HG03469 (cell line): ENCODE results near the gene CBARP.
"Not testable (repeated sequence)": the region's sequence is repeated elsewhere in the genome, so short reads cannot be mapped to it uniquely, and the experiment has no call there.

Source experiments
- ATAC-seq: cut with Tn5 transposase; IDR thresholded peaks from one replicate; pipeline ENCODE4 v1.9.1; 2021; ENCODE audit warnings: mild to moderate bottlenecking, moderate library complexity, moderate number of reproducible peaks; ENCODE audit not compliant: unreplicated experiment

CBARP gene

GRCh38 chr19:1252821-1253513 lies 15.2 kb upstream of the CBARP start:
- no peak for ATAC-seq

- no peak for ATAC-seq
Observed at GRCh38 chr19:1252221-1252820, 14.5 kb upstream of the CBARP start.

- ATAC-seq, result no peak
Observed at GRCh38 chr19:1251330-1252220, 13.8 kb upstream of the CBARP start.

- no peak for ATAC-seq
Observed at GRCh38 chr19:1250437-1251260, 12.8 kb upstream of the CBARP start.

GRCh38 chr19:1249990-1250436 lies 12.2 kb upstream of the CBARP start:
- ATAC-seq, result no peak

GRCh38 chr19:1249298-1249989 lies 11.6 kb upstream of the CBARP start:
- peak; percentile 22 for ATAC-seq

GRCh38 chr19:1248786-1249297 lies 11.0 kb upstream of the CBARP start:
- peak; percentile 23 for ATAC-seq

GRCh38 chr19:1248139-1248785 lies 10.5 kb upstream of the CBARP start, which contains the start of gene MIDN:
MIDN (plus strand) TSS chr19:1248583; CDS start chr19:1250297, 1,714 bp downstream.
- peak; percentile 9 for ATAC-seq

GRCh38 chr19:1247748-1248138 lies 9.9 kb upstream of the CBARP start:
- ATAC-seq, result no peak

- ATAC-seq, result not testable (repeated sequence)
Observed at GRCh38 chr19:1246265-1247087, 8.7 kb upstream of the CBARP start.

- no peak for ATAC-seq
Observed at GRCh38 chr19:1245494-1246264, 7.9 kb upstream of the CBARP start.

GRCh38 chr19:1244693-1245451 lies 7.1 kb upstream of the CBARP start:
- no peak for ATAC-seq

GRCh38 chr19:1243768-1244692 lies 6.2 kb upstream of the CBARP start:
- no peak for ATAC-seq

GRCh38 chr19:1241417-1242095 lies 3.8 kb upstream of the CBARP start, which contains the start of gene ATP5F1D:
ATP5F1D (plus strand) TSS chr19:1241751; CDS start chr19:1241851, 100 bp downstream.
- no peak for ATAC-seq

GRCh38 chr19:1240925-1241324 lies 3.1 kb upstream of the CBARP start:
- no peak for ATAC-seq
